Fibroblast of lung (primary cell): ENCODE results near the gene DPM2. TPM values are rescaled to one million over a fixed set of nuclear protein-coding genes. Genes with fewer than 3 reads are reported as not detected.

Experiments used
- DNase-seq, 2 donors: peaks; one replicate each; pipeline versions ENCODE4 v3.0.0 to v3.0.0-alpha.2; 2010; ENCODE audit warnings: low read depth in 2 of 2
- H2AFZ ChIP-seq: 2 replicates; pipeline ENCODE4 v1.5.1; 2012; ENCODE audit warnings: low read length, control low read depth, inconsistent platforms
- H3K27ac ChIP-seq: 2 replicates; pipeline ENCODE4 v1.5.1; 2011; ENCODE audit warnings: low read length, control low read depth; ENCODE audit not compliant: insufficient read depth
- H3K27me3 ChIP-seq: 2 replicates; pipeline ENCODE4 v1.5.1; 2011; ENCODE audit warnings: mild to moderate bottlenecking, low read length; ENCODE audit not compliant: control insufficient read depth, insufficient read depth
- H3K36me3 ChIP-seq: 2 replicates; pipeline ENCODE4 v1.5.1; 2011; ENCODE audit warnings: low read length; ENCODE audit not compliant: control insufficient read depth, insufficient read depth
- H3K4me1 ChIP-seq: 2 replicates; pipeline ENCODE4 v1.5.1; 2011; ENCODE audit warnings: low read length; ENCODE audit not compliant: control insufficient read depth, insufficient read depth; ENCODE audit errors: extremely low read depth
- H3K4me2 ChIP-seq: 2 replicates; pipeline ENCODE4 v1.5.1; 2011; ENCODE audit warnings: low read length, control low read depth; ENCODE audit not compliant: insufficient read depth; ENCODE audit errors: extremely low read depth
- H3K4me3 ChIP-seq, 4 experiments: fragments of 200-600 bp in 1 of 4; sonication (generic) in 1 of 4; replicated peaks in 1 of 4; 2 replicates each; pipeline ENCODE4 v1.5.1; 2011 to 2016; ENCODE audit warnings: low read length in 4 of 4, low read depth in 3 of 4, mild to moderate bottlenecking in 3 of 4, control low read depth in 2 of 4, inconsistent platforms in 1 of 4, mixed read lengths in 1 of 4; ENCODE audit not compliant: insufficient read depth in 1 of 4; ENCODE audit errors: control extremely low read depth in 1 of 4
- H3K79me2 ChIP-seq: 2 replicates; pipeline ENCODE4 v1.5.1; 2012; ENCODE audit warnings: mild to moderate bottlenecking, low read length, inconsistent platforms; ENCODE audit not compliant: control insufficient read depth, insufficient read depth
- H3K9ac ChIP-seq: 2 replicates; pipeline ENCODE4 v1.5.1; 2011; ENCODE audit warnings: mild to moderate bottlenecking, low read length, control low read depth; ENCODE audit not compliant: insufficient read depth
- H3K9me3 ChIP-seq: 2 replicates; pipeline ENCODE4 v1.5.1; 2012; ENCODE audit warnings: low read depth, low read length; ENCODE audit not compliant: control insufficient read depth, insufficient read depth
- H4K20me1 ChIP-seq: 2 replicates; pipeline ENCODE4 v1.5.1; 2011; ENCODE audit warnings: low read length; ENCODE audit not compliant: control insufficient read depth, insufficient read depth; ENCODE audit errors: extremely low read depth
- CTCF ChIP-seq, 2 donors: IDR thresholded peaks in 1 of 2; conservative IDR thresholded peaks in 1 of 2; 1 replicate in 1 of 2; 2 replicates in 1 of 2; pipeline ENCODE4 v1.5.1; 2011 to 2012; ENCODE audit warnings: low read length in 2 of 2, control low read depth in 1 of 2, inconsistent platforms in 1 of 2, low read depth in 1 of 2, mild to moderate bottlenecking in 1 of 2
- EZH2 ChIP-seq: IDR thresholded peaks from 2 replicates; pipeline ENCODE4 v1.5.1; 2012; ENCODE audit warnings: low read length, control low read depth, mild to moderate bottlenecking; ENCODE audit errors: missing control alignments
- polyA plus RNA-seq, 2 donors: library from polyadenylated mRNA; depleted of rRNA in 1 of 2; stranded (reverse) in 1 of 2; unstranded in 1 of 2; fragments of >200 nt; gene quantifications; 2 replicates each; pipeline ENCODE4 v1.2.1, GENCODE V29; 2011 to 2012; ENCODE audit warnings: missing spikeins in 1 of 2
- total RNA-seq: library from RNA; depleted of rRNA; stranded (reverse); fragments of >200 nt; gene quantifications from 2 replicates; pipeline ENCODE4 v1.2.1, GENCODE V29; 2014

The DPM2 gene
- total and polyA plus RNA-seq, 2 donors (not counting 1 experiment from before 2014, with no cell fraction given): 11.7 to 24.1 TPM

- no peak overlapping the region for H3K4me2 ChIP-seq
- no peak overlapping the region for H3K9ac ChIP-seq
- no peak for DNase-seq
- H3K4me3 ChIP-seq: no peak overlapping the region
- H3K27me3 ChIP-seq: no peaks in the 10 kb centered on the region
- H4K20me1 ChIP-seq: no peaks in the 10 kb centered on the region
- no peaks in the 10 kb centered on the region for H3K9me3 ChIP-seq
- peaks cover 43% of the 10 kb centered on the region for H3K36me3 ChIP-seq
- H3K27ac ChIP-seq: no peak overlapping the region
- H2AFZ ChIP-seq: no peak overlapping the region
- TF ChIP-seq EZH2 (no peak), CTCF (conservative IDR thresholded peaks at IDR 0.05 in 1 of 2, IDR thresholded peaks at IDR 0.05 in 1 of 2; ENCODE audit: low read depth in 1 of 2, low read length in 2 of 2) (no peak)
- H3K4me1 ChIP-seq: no peaks in the 10 kb centered on the region
- no peaks in the 10 kb centered on the region for H3K79me2 ChIP-seq
These were observed 47.6 kb downstream of the DPM2 start for GRCh38 chr9:127890053-127890452.

GRCh38 chr9:127887792-127888191, 49.9 kb downstream of the DPM2 start:
- Histone ChIP-seq H3K9ac (no peak overlapping the region), H3K4me3 (no peak overlapping the region), H3K36me3 (peaks cover 31% of the 10 kb centered on the region), H4K20me1 (no peaks in the 10 kb centered on the region), H3K4me1 (no peaks in the 10 kb centered on the region), H2AFZ (no peak overlapping the region), H3K27me3 (no peaks in the 10 kb centered on the region), H3K4me2 (no peak overlapping the region), H3K27ac (no peak overlapping the region), H3K9me3 (no peaks in the 10 kb centered on the region), H3K79me2 (no peaks in the 10 kb centered on the region)
- TF ChIP-seq EZH2 (no peak), CTCF (conservative IDR thresholded peaks at IDR 0.05 in 1 of 2, IDR thresholded peaks at IDR 0.05 in 1 of 2; ENCODE audit: low read depth in 1 of 2, low read length in 2 of 2) (peak in 1 of 2 donors; percentile 25)
- no peak for DNase-seq

- no peak for TF ChIP-seq EZH2
- no peak for TF ChIP-seq CTCF (conservative IDR thresholded peaks at IDR 0.05 in 1 of 2, IDR thresholded peaks at IDR 0.05 in 1 of 2; ENCODE audit: low read depth in 1 of 2, low read length in 2 of 2)
- H3K27me3 ChIP-seq: no peaks in the 10 kb centered on the region
- no peaks in the 10 kb centered on the region for H3K79me2 ChIP-seq
- H3K9me3 ChIP-seq: no peaks in the 10 kb centered on the region
- H3K4me3 ChIP-seq: no peak overlapping the region
- no peaks in the 10 kb centered on the region for H4K20me1 ChIP-seq
- H3K9ac ChIP-seq: no peak overlapping the region
- DNase-seq: no peak
- H3K4me1 ChIP-seq: no peaks in the 10 kb centered on the region
- H3K36me3 ChIP-seq: peaks cover 29% of the 10 kb centered on the region
- H2AFZ ChIP-seq: no peak overlapping the region
- no peak overlapping the region for H3K27ac ChIP-seq
- no peak overlapping the region for H3K4me2 ChIP-seq
These were observed 51.2 kb downstream of the DPM2 start for GRCh38 chr9:127886401-127886972.
